H1 (cell line): Measurements from ENCODE around the gene CLMP. TPM values are rescaled to one million over a fixed set of nuclear protein-coding genes. Genes with fewer than 3 reads are reported as not detected.

Experiments
- CTCF ChIA-PET: fragments of 300-600 bp; sonication (Branson Sonifier 250); formaldehyde crosslinking; loops from one replicate; lab custom pipeline; 2021; ENCODE audit not compliant: partially characterized antibody; lab: Charles Lee
- POLR2A ChIA-PET: fragments of 300-600 bp; sonication (Branson Sonifier 250); formaldehyde crosslinking; loops from one replicate; lab custom pipeline; 2021; ENCODE audit warnings: inconsistent platforms; ENCODE audit not compliant: partially characterized antibody; lab: Charles Lee
- DNase-seq, 2 experiments: peaks; one replicate each; pipeline versions ENCODE4 v3.0.0 to v3.0.0-alpha.2; 2010 to 2022; ENCODE audit warnings: low spot score in 2 of 2, low read depth in 1 of 2, mixed read lengths in 1 of 2
- FAIRE-seq: peaks from 2 replicates; lab custom pipeline; 2011; peaks lifted over from hg19 to GRCh38; lab: Jason Lieb, UNC
- H2AFZ ChIP-seq: 2 replicates; pipeline ENCODE4 v1.8.1; 2012; ENCODE audit warnings: low read length, inconsistent platforms
- H2AK5ac ChIP-seq: 2 replicates; pipeline ENCODE4 v1.6.1; 2013; ENCODE audit warnings: low read depth, low read length
- H2BK120ac ChIP-seq: replicated peaks from 2 replicates; pipeline ENCODE3; 2013; ENCODE audit warnings: low read depth, low read length, inconsistent platforms
- H2BK12ac ChIP-seq: 2 replicates; pipeline ENCODE4 v1.6.1; 2013; ENCODE audit warnings: low read depth, low read length
- H2BK15ac ChIP-seq: 2 replicates; pipeline ENCODE4 v1.6.1; 2013; ENCODE audit warnings: low read length
- H2BK20ac ChIP-seq: 2 replicates; pipeline ENCODE4 v1.6.1; 2013; ENCODE audit warnings: low read length
- H2BK5ac ChIP-seq: 2 replicates; pipeline ENCODE4 v1.6.1; 2013; ENCODE audit warnings: low read depth, low read length
- H3K14ac ChIP-seq: 2 replicates; pipeline ENCODE4 v1.6.1; 2013; ENCODE audit warnings: inconsistent platforms; ENCODE audit not compliant: insufficient read length
- H3K18ac ChIP-seq: 2 replicates; pipeline ENCODE4 v1.6.1; 2013; ENCODE audit warnings: low read length; ENCODE audit errors: extremely low read depth
- H3K23ac ChIP-seq: 2 replicates; pipeline ENCODE4 v1.6.1; 2013; ENCODE audit warnings: inconsistent platforms; ENCODE audit not compliant: insufficient read length
- H3K23me2 ChIP-seq: 2 replicates; pipeline ENCODE4 v1.6.1; 2013; ENCODE audit warnings: low read depth, low read length
- H3K27ac ChIP-seq: 2 replicates; pipeline ENCODE4 v1.6.1; 2011; ENCODE audit warnings: low read depth, low read length, inconsistent platforms
- H3K27me3 ChIP-seq, 4 experiments: replicated peaks in 1 of 4; 1 replicate in 1 of 4; 2 replicates in 3 of 4; pipeline versions ENCODE4 v1.6.1 to v1.8.1; 2011 to 2013; ENCODE audit warnings: low read length in 3 of 4, mild to moderate bottlenecking in 3 of 4, inconsistent platforms in 2 of 4, mixed read lengths in 2 of 4, moderate library complexity in 1 of 4; ENCODE audit not compliant: control insufficient read depth in 3 of 4, insufficient read depth in 3 of 4; ENCODE audit errors: extremely low read depth in 1 of 4
- H3K36me3 ChIP-seq, 4 experiments: 2 replicates each; pipeline versions ENCODE4 v1.6.1 to v1.8.1; 2011 to 2013; ENCODE audit warnings: mild to moderate bottlenecking in 4 of 4, low read length in 3 of 4, moderate library complexity in 2 of 4, control low read depth in 1 of 4, inconsistent platforms in 1 of 4; ENCODE audit not compliant: insufficient read depth in 4 of 4, control insufficient read depth in 2 of 4
- H3K4ac ChIP-seq: replicated peaks from 2 replicates; pipeline ENCODE3; 2013; ENCODE audit warnings: low read length, low read depth, mixed read lengths, inconsistent platforms; ENCODE audit not compliant: insufficient read length
- H3K4me1 ChIP-seq, 4 experiments: replicated peaks in 1 of 4; 1 replicate in 1 of 4; 2 replicates in 3 of 4; pipeline versions ENCODE4 v1.6.1 to v1.8.1; 2011 to 2013; ENCODE audit warnings: low read length in 3 of 4, inconsistent platforms in 2 of 4, mixed read lengths in 1 of 4; ENCODE audit not compliant: insufficient read depth in 4 of 4, control insufficient read depth in 3 of 4
- H3K4me2 ChIP-seq, 2 experiments: 2 replicates each; pipeline versions ENCODE4 v1.6.1 to v1.8.1; 2011 to 2013; ENCODE audit warnings: low read depth in 2 of 2, low read length in 2 of 2, control low read depth in 1 of 2, inconsistent platforms in 1 of 2, mild to moderate bottlenecking in 1 of 2; ENCODE audit not compliant: insufficient read depth in 1 of 2
- H3K4me3 ChIP-seq, 4 experiments: fragments of 200-600, 300-600 bp in 1 of 4; sonication (generic), shearing (Covaris generic), sonication (Bioruptor Twin) in 1 of 4; 2 replicates each; pipeline versions ENCODE4 v1.5.1 to v1.8.1; 2011 to 2016; ENCODE audit warnings: low read length in 4 of 4, low read depth in 3 of 4, control low read depth in 2 of 4, inconsistent platforms in 2 of 4, mild to moderate bottlenecking in 2 of 4, mixed read lengths in 1 of 4, moderate library complexity in 1 of 4; ENCODE audit not compliant: insufficient read depth in 2 of 4; ENCODE audit errors: extremely low read depth in 1 of 4
- H3K56ac ChIP-seq: replicated peaks from 2 replicates; pipeline ENCODE3; 2013; ENCODE audit warnings: low read depth, mild to moderate bottlenecking, mixed read lengths, low read length, inconsistent platforms; ENCODE audit not compliant: insufficient read length
- H3K79me1 ChIP-seq: 2 replicates; pipeline ENCODE4 v1.6.1; 2013; ENCODE audit warnings: low read depth, low read length, control low read depth
- H3K79me2 ChIP-seq, 2 experiments: 2 replicates each; pipeline versions ENCODE4 v1.6.1 to v1.8.1; 2012 to 2013; ENCODE audit warnings: low read length in 2 of 2, mild to moderate bottlenecking in 2 of 2, inconsistent platforms in 1 of 2; ENCODE audit not compliant: insufficient read depth in 2 of 2, control insufficient read depth in 1 of 2
- H3K9ac ChIP-seq, 4 experiments: replicated peaks in 1 of 4; 1 replicate in 1 of 4; 2 replicates in 3 of 4; pipeline versions ENCODE4 v1.6.1 to v1.8.1; 2011 to 2013; ENCODE audit warnings: low read depth in 3 of 4, low read length in 3 of 4, control low read depth in 2 of 4, mild to moderate bottlenecking in 2 of 4, moderate library complexity in 2 of 4, inconsistent platforms in 1 of 4; ENCODE audit errors: extremely low read depth in 1 of 4
- H3K9me3 ChIP-seq, 2 experiments: 2 replicates each; pipeline versions ENCODE4 v1.6.1 to v1.8.1; 2012 to 2013; ENCODE audit warnings: mild to moderate bottlenecking in 2 of 2, moderate library complexity in 2 of 2, control low read depth in 1 of 2, inconsistent platforms in 1 of 2, low read depth in 1 of 2, low read length in 1 of 2, mixed read lengths in 1 of 2; ENCODE audit not compliant: insufficient read depth in 2 of 2
- H4K20me1 ChIP-seq, 2 experiments: replicated peaks in 1 of 2; 2 replicates each; pipeline versions ENCODE3 to v1.8.1; 2011 to 2013; ENCODE audit warnings: inconsistent platforms in 2 of 2, low read length in 2 of 2, mild to moderate bottlenecking in 1 of 2; ENCODE audit not compliant: insufficient read depth in 2 of 2, control insufficient read depth in 1 of 2
- H4K5ac ChIP-seq: 2 replicates; pipeline ENCODE4 v1.6.1; 2013; ENCODE audit warnings: low read length, low read depth, mixed read lengths, inconsistent platforms; ENCODE audit not compliant: insufficient read length
- H4K8ac ChIP-seq: 2 replicates; pipeline ENCODE4 v1.8.0; 2013; ENCODE audit warnings: mild to moderate bottlenecking, moderate library complexity, low read length, inconsistent platforms; ENCODE audit not compliant: insufficient read depth; ENCODE audit errors: extremely low read depth
- H4K91ac ChIP-seq: replicated peaks from 2 replicates; pipeline ENCODE3; 2013; ENCODE audit warnings: low read length, mixed read lengths, inconsistent platforms; ENCODE audit not compliant: insufficient read length
- CREB1 ChIP-seq: IDR thresholded peaks from 2 replicates; pipeline ENCODE4 v1.6.1; 2012; ENCODE audit warnings: inconsistent platforms
- EP300 ChIP-seq, 2 experiments: IDR thresholded peaks; 1 replicate in 1 of 2; 2 replicates in 1 of 2; pipeline ENCODE4 v1.6.1; 2011 to 2012; ENCODE audit warnings: low read depth in 2 of 2, low read length in 2 of 2, mild to moderate bottlenecking in 2 of 2, borderline replicate concordance in 1 of 2, inconsistent platforms in 1 of 2, moderate library complexity in 1 of 2
- HDAC2 ChIP-seq, 2 experiments: fragments of 300-600 bp in 1 of 2; sonication (generic) in 1 of 2; IDR thresholded peaks; 2 replicates each; pipeline ENCODE4 v1.6.1; 2011 to 2012; ENCODE audit warnings: low read depth in 2 of 2, low read length in 2 of 2, mild to moderate bottlenecking in 2 of 2, moderate library complexity in 2 of 2, borderline replicate concordance in 1 of 2, inconsistent platforms in 1 of 2
- KDM5A ChIP-seq: fragments of 200-600 bp; IDR thresholded peaks from 2 replicates; pipeline ENCODE4 v1.7.1; 2012; ENCODE audit warnings: mild to moderate bottlenecking, low read length, inconsistent platforms, mixed read lengths
- NANOG ChIP-seq: IDR thresholded peaks from 2 replicates; pipeline ENCODE4 v1.6.1; 2011; ENCODE audit warnings: low read length, low read depth, mild to moderate bottlenecking, inconsistent platforms; ENCODE audit not compliant: insufficient read depth, poor library complexity, severe bottlenecking
- POLR2A ChIP-seq, 2 experiments: IDR thresholded peaks; 1 replicate in 1 of 2; 2 replicates in 1 of 2; pipeline ENCODE4 v1.6.1; 2011; ENCODE audit warnings: low read depth in 2 of 2, low read length in 2 of 2, mild to moderate bottlenecking in 2 of 2; ENCODE audit errors: control extremely low read depth in 1 of 2
- SIRT6 ChIP-seq: IDR thresholded peaks from one replicate; pipeline ENCODE4 v1.7.1; 2012; ENCODE audit warnings: low read length, inconsistent platforms
- TAF1 ChIP-seq: IDR thresholded peaks from 2 replicates; pipeline ENCODE4 v1.6.1; 2011; ENCODE audit warnings: mild to moderate bottlenecking, low read depth, low read length
- TEAD4 ChIP-seq: IDR thresholded peaks from 2 replicates; pipeline ENCODE4 v1.6.1; 2012; ENCODE audit warnings: low read depth, low read length, inconsistent platforms, mixed read lengths
- WGBS, 2 experiments: shearing (Covaris generic) in 1 of 2; methylation state at CpG; one replicate each; pipeline versions ENCODE4 v1.1.6 to v1.1.7; 2013 to 2015; ENCODE audit warnings: low lambda C conversion rate in 2 of 2, mixed read lengths in 2 of 2, inconsistent platforms in 1 of 2, low coverage in 1 of 2, missing lambda C conversion rate in 1 of 2; ENCODE audit not compliant: insufficient replicate concordance in 2 of 2, insufficient coverage in 1 of 2, insufficient read length in 1 of 2; ENCODE audit errors: extremely low coverage in 1 of 2, missing lambda C conversion rate in 1 of 2; 5-methylcytosine and 5-hydroxymethylcytosine counted together
- polyA plus RNA-seq, 7 experiments: library from polyadenylated mRNA; depleted of rRNA in 3 of 7; stranded (reverse) in 5 of 7; unstranded in 2 of 7; fragments of >200 nt in 5 of 7; fragments of 200-250 nt in 2 of 7; gene quantifications; 1 replicate in 5 of 7; 2 replicates in 1 of 7; 4 replicates in 1 of 7; pipeline versions ENCODE4 v1.2.1 to v1.2.3, GENCODE V29; 2011 to 2013; ENCODE audit warnings: missing spikeins in 2 of 7, mixed read lengths in 2 of 7
- total RNA-seq: library from RNA; stranded (reverse); fragmentation: NEBNext Ultra II Directional; extraction: Animal tissue kit (Norgen Biotek cat#: 25700); gene quantifications from 2 replicates; pipeline ENCODE4 v1.2.1, GENCODE V29; 2021
- TF ChIP-seq, protein P1 (sequence below): IDR thresholded peaks from 2 replicates; pipeline ENCODE4 v1.6.1; 2012; ENCODE audit warnings: low read length, inconsistent platforms
- TF ChIP-seq, protein P2 (sequence below): IDR thresholded peaks from 2 replicates; pipeline ENCODE4 v1.6.1; 2011; ENCODE audit warnings: low read depth, mild to moderate bottlenecking, low read length; ENCODE audit not compliant: insufficient read depth
- TF ChIP-seq, protein P3 (sequence below): IDR thresholded peaks from 2 replicates; pipeline ENCODE4 v1.6.1; 2012; ENCODE audit warnings: inconsistent platforms

Gene CLMP
- total and polyA plus RNA-seq, 2 of the 8 experiments (the other 6 are each of a cell fraction or from before 2014, with no cell fraction given) = 9.9 to 24.1 TPM

DNA sequence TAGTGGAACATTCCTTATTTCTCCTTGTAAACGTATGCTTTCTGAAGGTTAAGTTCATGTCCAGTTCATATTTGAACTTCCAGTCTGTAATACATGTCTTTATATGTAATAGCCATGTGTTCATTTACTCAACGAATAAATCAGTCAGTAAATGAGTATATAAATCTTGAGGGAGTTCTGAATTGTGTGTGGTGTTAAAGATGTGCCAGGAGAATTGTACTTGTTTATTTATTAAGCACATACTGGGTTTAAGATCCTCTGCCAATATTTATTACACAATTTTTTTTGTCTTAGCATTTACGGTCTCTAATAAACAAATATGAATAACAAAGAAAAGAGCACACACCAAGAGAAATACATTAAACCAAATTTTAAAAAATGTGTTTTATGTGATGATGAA, 26.5 kb upstream of the CLMP start:
- Histone ChIP-seq H3K79me1 (no peaks in the 10 kb centered on the region), H4K91ac (no peak overlapping the region), H2BK120ac (no peak overlapping the region), H3K4me3 (no peak overlapping the region), H3K4me2 (no peak overlapping the region), H3K27me3 (peaks cover 0 to 1% (median 0%) of the 10 kb centered on the region in 4 experiments; a peak in 1 of 7 replicates), H2AK5ac (no peak overlapping the region), H2BK20ac (no peak overlapping the region), H4K8ac (no peak overlapping the region), H3K18ac (no peak overlapping the region), H3K4ac (no peak overlapping the region), H3K9me3 (no peaks in the 10 kb centered on the region), H2BK12ac (no peak overlapping the region), H4K5ac (no peak overlapping the region), H3K79me2 (no peaks in the 10 kb centered on the region), H2AFZ (no peak overlapping the region), H3K23me2 (peaks cover 1% of the 10 kb centered on the region; the same call in 1 of the 2 replicates), H2BK15ac (no peak overlapping the region), H4K20me1 (no peaks in the 10 kb centered on the region), H3K4me1 (peaks cover 0 to 12% (median 6%) of the 10 kb centered on the region in 4 experiments; a peak in 4 of 7 replicates), H3K56ac (no peak overlapping the region), H3K36me3 (no peaks in the 10 kb centered on the region; a peak in 1 of 8 replicates), H3K27ac (no peak overlapping the region), H3K23ac (no peak overlapping the region), H3K9ac (no peak overlapping the region), H2BK5ac (no peak overlapping the region), H3K14ac (no peak overlapping the region)
- WGBS, 2 experiments = 95% methylated on average over 3 of the region's 3 CpGs; no CpG with 5 or more reads in 1 of the 2 experiments
- ChIA-PET POLR2A (no interaction called here), CTCF (interaction anchor here (1.2 kb wide), 1 partner anchor 124 kb away, joined by 3 read pairs; no protein-coding TSS in a partner anchor)
- FAIRE-seq (no peak), DNase-seq (no peak)
- no peak for TF ChIP-seq NANOG
- TF ChIP-seq, protein P1, sequence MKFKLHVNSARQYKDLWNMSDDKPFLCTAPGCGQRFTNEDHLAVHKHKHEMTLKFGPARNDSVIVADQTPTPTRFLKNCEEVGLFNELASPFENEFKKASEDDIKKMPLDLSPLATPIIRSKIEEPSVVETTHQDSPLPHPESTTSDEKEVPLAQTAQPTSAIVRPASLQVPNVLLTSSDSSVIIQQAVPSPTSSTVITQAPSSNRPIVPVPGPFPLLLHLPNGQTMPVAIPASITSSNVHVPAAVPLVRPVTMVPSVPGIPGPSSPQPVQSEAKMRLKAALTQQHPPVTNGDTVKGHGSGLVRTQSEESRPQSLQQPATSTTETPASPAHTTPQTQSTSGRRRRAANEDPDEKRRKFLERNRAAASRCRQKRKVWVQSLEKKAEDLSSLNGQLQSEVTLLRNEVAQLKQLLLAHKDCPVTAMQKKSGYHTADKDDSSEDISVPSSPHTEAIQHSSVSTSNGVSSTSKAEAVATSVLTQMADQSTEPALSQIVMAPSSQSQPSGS = no peak
- TF ChIP-seq, protein P2, sequence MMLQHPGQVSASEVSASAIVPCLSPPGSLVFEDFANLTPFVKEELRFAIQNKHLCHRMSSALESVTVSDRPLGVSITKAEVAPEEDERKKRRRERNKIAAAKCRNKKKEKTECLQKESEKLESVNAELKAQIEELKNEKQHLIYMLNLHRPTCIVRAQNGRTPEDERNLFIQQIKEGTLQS = no peak
- TF ChIP-seq, protein P3, sequence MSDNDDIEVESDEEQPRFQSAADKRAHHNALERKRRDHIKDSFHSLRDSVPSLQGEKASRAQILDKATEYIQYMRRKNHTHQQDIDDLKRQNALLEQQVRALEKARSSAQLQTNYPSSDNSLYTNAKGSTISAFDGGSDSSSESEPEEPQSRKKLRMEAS = no peak
- TF ChIP-seq EP300 (IDR thresholded peaks at IDR 0.05; ENCODE audit: borderline replicate concordance in 1 of 2, low read depth in 2 of 2, low read length in 2 of 2) = no peak
- no peak for TF ChIP-seq HDAC2 (IDR thresholded peaks at IDR 0.05; ENCODE audit: borderline replicate concordance in 1 of 2, low read depth in 2 of 2, low read length in 2 of 2)
- no peak for TF ChIP-seq SIRT6
- TF ChIP-seq TEAD4 = no peak
- TF ChIP-seq CREB1 = no peak
- TF ChIP-seq POLR2A (IDR thresholded peaks at IDR 0.05; ENCODE audit: control extremely low read depth in 1 of 2, low read depth in 2 of 2, low read length in 2 of 2) = no peak
- no peak for TF ChIP-seq KDM5A
- no peak for TF ChIP-seq TAF1
